GM10266 (cell line): ENCODE measurements around the gene PRKRIP1.
"Not testable (repeated sequence)": the region's sequence is repeated elsewhere in the genome, so short reads cannot be mapped to it uniquely, and the experiment has no call there.

Source experiments
- DNase-seq: peaks from one replicate; pipeline ENCODE4 v3.0.0; 2012; ENCODE audit errors: extremely low spot score
- TF ChIP-seq, protein P1 (sequence below): IDR thresholded peaks from 2 replicates; pipeline ENCODE4 v1.5.1; 2012; ENCODE audit warnings: mild to moderate bottlenecking, low read depth; ENCODE audit not compliant: control insufficient read depth, insufficient read depth; ENCODE audit errors: missing control alignments

The PRKRIP1 gene

GRCh38 chr7:102449136-102449535, 53.0 kb downstream of the PRKRIP1 start:
- TF ChIP-seq, protein P1, sequence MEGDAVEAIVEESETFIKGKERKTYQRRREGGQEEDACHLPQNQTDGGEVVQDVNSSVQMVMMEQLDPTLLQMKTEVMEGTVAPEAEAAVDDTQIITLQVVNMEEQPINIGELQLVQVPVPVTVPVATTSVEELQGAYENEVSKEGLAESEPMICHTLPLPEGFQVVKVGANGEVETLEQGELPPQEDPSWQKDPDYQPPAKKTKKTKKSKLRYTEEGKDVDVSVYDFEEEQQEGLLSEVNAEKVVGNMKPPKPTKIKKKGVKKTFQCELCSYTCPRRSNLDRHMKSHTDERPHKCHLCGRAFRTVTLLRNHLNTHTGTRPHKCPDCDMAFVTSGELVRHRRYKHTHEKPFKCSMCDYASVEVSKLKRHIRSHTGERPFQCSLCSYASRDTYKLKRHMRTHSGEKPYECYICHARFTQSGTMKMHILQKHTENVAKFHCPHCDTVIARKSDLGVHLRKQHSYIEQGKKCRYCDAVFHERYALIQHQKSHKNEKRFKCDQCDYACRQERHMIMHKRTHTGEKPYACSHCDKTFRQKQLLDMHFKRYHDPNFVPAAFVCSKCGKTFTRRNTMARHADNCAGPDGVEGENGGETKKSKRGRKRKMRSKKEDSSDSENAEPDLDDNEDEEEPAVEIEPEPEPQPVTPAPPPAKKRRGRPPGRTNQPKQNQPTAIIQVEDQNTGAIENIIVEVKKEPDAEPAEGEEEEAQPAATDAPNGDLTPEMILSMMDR, result no peak
- DNase-seq, result no peak

- DNase-seq, result peak; percentile 57
Measured at GRCh38 chr7:102450242-102450641, 54.1 kb downstream of the PRKRIP1 start.

GRCh38 chr7:102451371-102452054, 55.4 kb downstream of the PRKRIP1 start:
- TF ChIP-seq, protein P1, result no peak
- DNase-seq, result no peak

More at GRCh38 chr7:102450242-102450641, 54.1 kb downstream of the PRKRIP1 start:
- TF ChIP-seq, protein P1, result peak; percentile 71

DNA sequence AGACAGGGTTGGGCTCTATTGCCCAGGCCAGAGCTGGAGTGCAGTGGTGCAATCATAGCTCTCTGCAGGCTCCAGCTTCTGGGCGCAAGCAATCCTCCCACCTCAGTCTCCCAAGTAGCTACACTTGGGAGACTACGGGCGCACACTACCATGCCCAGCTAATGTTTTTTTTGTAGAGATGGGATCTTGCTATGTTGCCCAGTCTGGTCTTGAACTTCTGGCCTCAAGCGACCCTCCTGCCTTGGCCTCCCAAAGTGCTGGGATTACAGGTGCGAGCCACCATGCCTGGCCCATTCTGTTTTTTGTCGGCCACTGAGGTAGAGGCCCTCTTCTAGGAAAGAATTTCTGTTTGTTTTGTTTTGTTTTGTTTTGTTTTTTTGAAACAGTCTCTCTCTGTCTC, 56.3 kb downstream of the PRKRIP1 start:
- DNase-seq, result no peak
- TF ChIP-seq, protein P1, result no peak

DNA sequence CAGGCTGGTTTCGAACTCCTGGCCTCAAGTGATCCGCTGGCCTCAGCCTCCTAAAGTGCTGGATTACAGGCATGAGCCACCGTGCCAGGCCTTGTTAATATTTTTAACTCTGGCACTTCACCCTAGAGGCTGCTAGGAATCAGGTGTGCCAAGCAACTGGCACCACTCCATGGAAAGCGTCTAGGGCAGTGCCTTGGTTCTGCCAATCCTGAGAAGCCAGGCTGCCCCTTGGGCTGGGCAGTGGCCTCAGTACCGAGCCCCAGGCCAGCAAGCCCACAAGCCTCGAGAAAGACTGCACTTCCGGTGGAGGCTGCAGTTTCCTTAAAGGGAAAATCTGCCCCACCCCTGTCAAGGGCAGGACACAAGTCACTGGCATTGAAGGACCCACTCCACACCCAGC, 57.2 kb downstream of the PRKRIP1 start:
- no peak for DNase-seq
- TF ChIP-seq, protein P1, result no peak

DNA sequence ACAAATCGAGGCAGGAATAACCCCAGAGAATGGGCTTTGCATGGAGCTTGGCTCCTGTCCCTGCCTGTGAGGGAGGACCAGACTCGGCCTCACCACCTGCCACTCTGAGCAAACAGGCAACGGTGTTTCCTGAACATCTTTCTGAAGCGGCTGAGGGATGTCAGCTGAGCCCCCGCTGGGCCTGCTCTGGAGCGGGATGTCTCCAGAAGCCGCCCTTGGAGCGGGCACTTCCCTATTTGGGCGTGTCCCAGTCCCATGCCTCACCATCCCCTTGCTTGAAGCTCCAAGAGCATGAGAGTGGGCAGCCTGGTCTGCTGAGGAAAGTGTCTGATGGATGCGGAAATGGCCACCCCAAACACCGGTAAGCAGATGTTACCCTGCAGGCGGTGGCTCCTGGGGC, 58.3 kb downstream of the PRKRIP1 start:
- DNase-seq, result no peak
- TF ChIP-seq, protein P1, result no peak

- DNase-seq, result not testable (repeated sequence)
Measured at GRCh38 chr7:102454932-102455331, 58.8 kb downstream of the PRKRIP1 start.

GRCh38 chr7:102455596-102455995, 59.4 kb downstream of the PRKRIP1 start:
- DNase-seq, result no peak
- TF ChIP-seq, protein P1, result no peak
